ENCODE results near the gene GPC6.

GPC6 gene

GRCh38 chr13:94408314-94409036 lies 1181.9 kb downstream of the GPC6 start:
- DNase-seq: no peak

GRCh38 chr13:94411747-94412146 lies 1185.1 kb downstream of the GPC6 start:
- DNase-seq: no peak

GRCh38 chr13:94412870-94413597 lies 1186.4 kb downstream of the GPC6 start:
- no peak for DNase-seq

- DNase-seq: no peak
These were observed 1187.0 kb downstream of the GPC6 start for GRCh38 chr13:94413598-94413944.

GRCh38 chr13:94414141-94414540 lies 1187.5 kb downstream of the GPC6 start:
- no peak for DNase-seq

GRCh38 chr13:94414708-94415107 lies 1188.1 kb downstream of the GPC6 start:
- no peak for DNase-seq

- DNase-seq: no peak
These were observed 1189.1 kb downstream of the GPC6 start for GRCh38 chr13:94415500-94416237.

- no peak for DNase-seq
These were observed 1190.0 kb downstream of the GPC6 start for GRCh38 chr13:94416454-94417080.

- DNase-seq: no peak
These were observed 1190.7 kb downstream of the GPC6 start for GRCh38 chr13:94417294-94417693.

GRCh38 chr13:94419304-94419924 lies 1192.8 kb downstream of the GPC6 start:
- DNase-seq: no peak

GRCh38 chr13:94419925-94420305 lies 1193.3 kb downstream of the GPC6 start:
- no peak for DNase-seq

GRCh38 chr13:94427313-94427953 lies 1200.8 kb downstream of the GPC6 start:
- no peak for DNase-seq

- no peak for DNase-seq
These were observed 1205.0 kb downstream of the GPC6 start for GRCh38 chr13:94431574-94431973.

GRCh38 chr13:94431987-94432386 lies 1205.4 kb downstream of the GPC6 start:
- no peak for DNase-seq

- no peak for DNase-seq
These were observed 1206.7 kb downstream of the GPC6 start for GRCh38 chr13:94433055-94433961.

GRCh38 chr13:94435604-94436226 lies 1209.1 kb downstream of the GPC6 start:
- peak; percentile 21 for DNase-seq

- DNase-seq: no peak
These were observed 1218.2 kb downstream of the GPC6 start for GRCh38 chr13:94444826-94445225.

GRCh38 chr13:94454334-94454733 lies 1227.7 kb downstream of the GPC6 start:
- DNase-seq: no peak

- DNase-seq: no peak
These were observed 1228.3 kb downstream of the GPC6 start for GRCh38 chr13:94454906-94455305.

- DNase-seq: no peak
These were observed 1228.8 kb downstream of the GPC6 start for GRCh38 chr13:94455414-94455813.

Data from NCI-H1048 (cell line).